Testis (tissue), 3 donors: ENCODE data around the gene CFAP97D2. TPM values are rescaled to one million over a fixed set of nuclear protein-coding genes. Genes with fewer than 3 reads are reported as not detected.

Experiments
- DNase-seq: peaks from one replicate; pipeline ENCODE4 v3.0.0-alpha.2; 2019
- H3K27ac ChIP-seq, 2 donors: fragments of 200-600 bp; sonication (generic); one replicate each; pipeline ENCODE4 v1.5.1; 2019
- H3K27me3 ChIP-seq: fragments of 200-600 bp; sonication (generic); one replicate; pipeline ENCODE4 v1.5.1; 2019
- H3K36me3 ChIP-seq: fragments of 200-600 bp; sonication (generic); one replicate; pipeline ENCODE4 v1.5.1; 2017; ENCODE audit warnings: low read depth; ENCODE audit errors: missing control alignments
- H3K4me1 ChIP-seq: fragments of 200-600 bp; sonication (generic); one replicate; pipeline ENCODE4 v1.5.1; 2019
- H3K4me3 ChIP-seq, 2 donors: fragments of 200-600 bp; sonication (generic); one replicate each; pipeline ENCODE4 v1.5.1; 2017 to 2019
- H3K9me3 ChIP-seq: fragments of 200-600 bp; sonication (generic); one replicate; pipeline ENCODE4 v1.5.1; 2017
- POLR2A ChIP-seq: fragments of 450-650 bp; IDR thresholded peaks from one replicate; pipeline ENCODE4 v1.6.1; 2017; ENCODE audit warnings: antibody characterized with exemption, mild to moderate bottlenecking, moderate library complexity
- WGBS, 2 donors: methylation state at CpG; one replicate each; pipeline ENCODE4 v1.1.5; 2018; 5-methylcytosine and 5-hydroxymethylcytosine counted together
- intact Hi-C: fragments of 100-400 bp; cut with DNase I; formaldehyde crosslinking; loops from one replicate; pipeline ENCODE4 v1.15.1; 2023; ENCODE audit warnings: low total_unique reads
- polyA plus RNA-seq: library from polyadenylated mRNA; stranded (reverse); fragments of 350-450 nt; fragmentation: Illumina TruSeq; extraction: RNeasy Lipid Tissue Mini Kit (QIAGEN cat#74804); gene quantifications from one replicate; pipeline ENCODE4 v1.2.3, GENCODE V29; 2014; ENCODE audit warnings: low read depth, low replicate concordance; ENCODE audit not compliant: insufficient read depth
- total RNA-seq, 2 donors: library from RNA; depleted of rRNA; stranded (reverse); fragments of >200 nt; gene quantifications; one replicate each; pipeline ENCODE4 v1.2.3, GENCODE V29; 2016
- TF ChIP-seq, protein P1 (sequence below), 3 experiments: fragments of 450-650 bp in 2 of 3; fragments of 200-600 bp in 1 of 3; sonication (generic) in 1 of 3; IDR thresholded peaks; one replicate each; pipeline ENCODE4 v1.5.1; 2016 to 2019; ENCODE audit warnings: antibody characterized with exemption in 3 of 3, mild to moderate bottlenecking in 2 of 3, moderate library complexity in 1 of 3

Gene CFAP97D2
- total and polyA plus RNA-seq, 3 donors from 2014 or later: 1.5 to 2.7 (median 2.3) TPM

DNA sequence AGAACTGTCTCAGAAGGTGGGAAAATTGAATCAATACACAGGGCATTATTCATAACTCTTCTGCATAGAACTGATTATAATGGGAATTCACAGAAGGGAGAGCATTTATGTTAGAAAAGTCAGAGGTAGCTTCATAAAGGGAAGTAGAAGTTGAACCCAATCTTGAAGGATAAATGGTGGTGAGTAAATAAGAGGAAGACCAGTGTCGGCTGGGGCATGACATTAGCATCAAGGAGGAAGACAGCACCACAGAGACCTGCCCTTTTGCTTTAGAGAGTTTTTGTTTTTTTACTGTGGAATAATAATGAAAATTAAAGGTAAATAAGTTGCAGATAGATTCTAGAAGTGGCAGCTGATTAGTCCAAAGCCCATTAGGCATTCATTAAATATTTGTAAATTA is 77.5 kb downstream of the CFAP97D2 start:
- Histone ChIP-seq H3K27me3 (no peaks in the 10 kb centered on the region), H3K4me3 (no peak overlapping the region), H3K4me1 (no peaks in the 10 kb centered on the region), H3K9me3 (no peaks in the 10 kb centered on the region), H3K27ac (no peak overlapping the region), H3K36me3 (no peaks in the 10 kb centered on the region)
- intact Hi-C loops: no loop called here
- 77 to 83% methylated on average over 1 of the region's 1 CpG for WGBS, 2 donors
- no peak for TF ChIP-seq POLR2A
- TF ChIP-seq, protein P1, sequence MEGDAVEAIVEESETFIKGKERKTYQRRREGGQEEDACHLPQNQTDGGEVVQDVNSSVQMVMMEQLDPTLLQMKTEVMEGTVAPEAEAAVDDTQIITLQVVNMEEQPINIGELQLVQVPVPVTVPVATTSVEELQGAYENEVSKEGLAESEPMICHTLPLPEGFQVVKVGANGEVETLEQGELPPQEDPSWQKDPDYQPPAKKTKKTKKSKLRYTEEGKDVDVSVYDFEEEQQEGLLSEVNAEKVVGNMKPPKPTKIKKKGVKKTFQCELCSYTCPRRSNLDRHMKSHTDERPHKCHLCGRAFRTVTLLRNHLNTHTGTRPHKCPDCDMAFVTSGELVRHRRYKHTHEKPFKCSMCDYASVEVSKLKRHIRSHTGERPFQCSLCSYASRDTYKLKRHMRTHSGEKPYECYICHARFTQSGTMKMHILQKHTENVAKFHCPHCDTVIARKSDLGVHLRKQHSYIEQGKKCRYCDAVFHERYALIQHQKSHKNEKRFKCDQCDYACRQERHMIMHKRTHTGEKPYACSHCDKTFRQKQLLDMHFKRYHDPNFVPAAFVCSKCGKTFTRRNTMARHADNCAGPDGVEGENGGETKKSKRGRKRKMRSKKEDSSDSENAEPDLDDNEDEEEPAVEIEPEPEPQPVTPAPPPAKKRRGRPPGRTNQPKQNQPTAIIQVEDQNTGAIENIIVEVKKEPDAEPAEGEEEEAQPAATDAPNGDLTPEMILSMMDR (IDR thresholded peaks at IDR 0.05): no peak
- DNase-seq: no peak

DNA sequence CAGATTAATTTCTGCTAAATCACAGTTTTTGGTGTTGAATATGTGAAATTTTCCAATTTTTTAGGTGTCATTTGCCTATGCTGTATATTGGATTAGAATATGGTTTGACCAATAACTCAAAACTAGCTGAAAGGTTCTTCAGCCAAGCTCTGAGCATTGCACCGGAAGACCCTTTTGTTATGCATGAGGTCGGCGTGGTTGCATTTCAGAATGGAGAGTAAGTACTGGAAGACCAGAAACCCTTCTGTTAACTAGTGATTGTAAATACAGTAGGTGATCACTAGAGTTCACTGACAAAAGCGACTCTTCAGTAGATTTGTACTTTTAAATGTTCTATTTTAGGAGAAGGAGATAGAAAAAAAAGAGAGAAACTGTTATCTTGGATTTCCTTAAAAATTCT is 78.0 kb downstream of the CFAP97D2 start:
- TF ChIP-seq, protein P1 (IDR thresholded peaks at IDR 0.05): no peak
- TF ChIP-seq POLR2A: no peak
- H3K4me1 ChIP-seq: no peaks in the 10 kb centered on the region
- 83 to 93% methylated on average over 4 of the region's 4 CpGs for whole genome bisulfite sequencing, 2 donors
- H3K4me3 ChIP-seq: no peak overlapping the region
- H3K27me3 ChIP-seq: no peaks in the 10 kb centered on the region
- peak overlapping the region in 1 of 2 donors; percentile 4 for H3K27ac ChIP-seq
- no peaks in the 10 kb centered on the region for H3K36me3 ChIP-seq
- intact Hi-C loops: no loop called here
- no peaks in the 10 kb centered on the region for H3K9me3 ChIP-seq
- DNase-seq: no peak

DNA sequence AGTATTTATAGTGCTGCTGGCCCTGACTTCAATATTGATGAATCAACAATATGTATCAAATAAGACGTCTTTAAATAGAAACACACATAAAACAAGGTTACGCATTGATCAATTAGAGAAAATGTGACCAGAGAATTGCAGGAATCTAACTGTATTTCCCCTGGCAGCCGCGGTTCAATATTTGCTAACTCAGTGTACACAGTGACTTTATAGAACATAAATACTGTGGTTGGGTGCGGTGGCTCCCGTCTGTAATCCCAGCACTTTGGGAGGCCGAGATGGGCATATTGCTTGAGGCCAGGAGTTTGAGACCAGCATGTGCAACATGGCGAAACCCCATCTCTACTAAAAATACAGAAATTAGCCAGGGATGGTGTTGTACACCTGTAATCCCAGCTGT is 79.5 kb downstream of the CFAP97D2 start:
- no peaks in the 10 kb centered on the region for H3K36me3 ChIP-seq
- H3K27me3 ChIP-seq: no peaks in the 10 kb centered on the region
- DNase-seq: no peak
- 91 to 92% methylated on average over 8 of the region's 8 CpGs for WGBS, 2 donors
- intact Hi-C loops: no loop called here
- no peak overlapping the region for H3K4me3 ChIP-seq
- no peak overlapping the region for H3K27ac ChIP-seq
- H3K9me3 ChIP-seq: no peaks in the 10 kb centered on the region
- no peaks in the 10 kb centered on the region for H3K4me1 ChIP-seq
- TF ChIP-seq, protein P1 (IDR thresholded peaks at IDR 0.05): no peak
- no peak for TF ChIP-seq POLR2A

- DNase-seq: no peak
- Histone ChIP-seq H3K9me3 (no peaks in the 10 kb centered on the region), H3K4me1 (no peaks in the 10 kb centered on the region), H3K4me3 (no peak overlapping the region), H3K36me3 (no peaks in the 10 kb centered on the region), H3K27ac (no peak overlapping the region), H3K27me3 (no peaks in the 10 kb centered on the region)
- 89% methylated on average over 7 of the region's 7 CpGs for WGBS, 2 donors
- TF ChIP-seq POLR2A: no peak
- TF ChIP-seq, protein P1 (IDR thresholded peaks at IDR 0.05): no peak
- intact Hi-C loops: no loop called here
Observed at GRCh38 chr13:114259374-114259773, 80.3 kb downstream of the CFAP97D2 start.

GRCh38 chr13:114259974-114260373 is 80.9 kb downstream of the CFAP97D2 start:
- Histone ChIP-seq H3K4me3 (no peak overlapping the region), H3K27me3 (no peaks in the 10 kb centered on the region), H3K27ac (no peak overlapping the region), H3K4me1 (no peaks in the 10 kb centered on the region), H3K9me3 (no peaks in the 10 kb centered on the region), H3K36me3 (no peaks in the 10 kb centered on the region)
- intact Hi-C loops: no loop called here
- TF ChIP-seq POLR2A: no peak
- TF ChIP-seq, protein P1 (IDR thresholded peaks at IDR 0.05): no peak
- no peak for DNase-seq
- 88 to 90% methylated on average over 4 of the region's 4 CpGs for WGBS, 2 donors
